Measurements from ENCODE around the gene KRTAP17-1.
"Not testable (repeated sequence)": the region's sequence is repeated elsewhere in the genome, so short reads cannot be mapped to it uniquely, and the experiment has no call there.

KRTAP17-1 gene, protein sequence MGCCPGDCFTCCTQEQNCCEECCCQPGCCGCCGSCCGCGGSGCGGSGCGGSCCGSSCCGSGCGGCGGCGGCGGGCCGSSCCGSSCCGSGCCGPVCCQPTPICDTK

DNA sequence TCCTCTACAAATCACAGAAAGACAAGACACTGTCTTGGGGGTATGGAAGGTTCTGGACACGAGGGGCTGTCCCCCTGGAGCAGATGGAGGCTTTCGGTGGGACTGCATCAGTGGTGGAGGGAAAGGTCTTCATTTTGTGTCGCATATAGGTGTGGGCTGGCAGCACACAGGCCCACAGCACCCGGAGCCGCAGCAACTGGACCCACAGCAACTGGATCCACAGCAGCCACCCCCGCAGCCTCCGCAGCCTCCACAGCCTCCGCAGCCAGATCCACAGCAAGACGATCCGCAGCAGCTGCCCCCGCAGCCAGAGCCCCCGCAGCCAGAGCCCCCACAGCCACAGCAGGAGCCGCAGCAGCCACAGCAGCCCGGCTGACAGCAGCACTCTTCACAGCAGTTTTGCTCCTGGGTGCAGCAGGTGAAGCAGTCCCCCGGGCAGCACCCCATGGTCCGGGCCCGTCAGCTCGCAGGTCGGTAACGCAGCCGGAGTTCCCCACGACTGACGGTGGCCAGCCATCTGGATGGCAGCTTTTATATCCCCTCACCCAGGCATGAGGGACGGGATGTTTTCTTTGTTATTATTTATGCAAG is at the start of gene KRTAP17-1:
KRTAP17-1 (minus strand) TSS at position 507 of the 591 bp plus-strand sequence; CDS start at position 447, 60 bp downstream.
- TF ChIP-seq GATA3 (IDR thresholded peaks at IDR 0.05; ENCODE audit: low read depth, low read length), result no peak
- no peak for TF ChIP-seq GATA2 (IDR thresholded peaks at IDR 0.05; ENCODE audit: low read depth, low read length)

DNA sequence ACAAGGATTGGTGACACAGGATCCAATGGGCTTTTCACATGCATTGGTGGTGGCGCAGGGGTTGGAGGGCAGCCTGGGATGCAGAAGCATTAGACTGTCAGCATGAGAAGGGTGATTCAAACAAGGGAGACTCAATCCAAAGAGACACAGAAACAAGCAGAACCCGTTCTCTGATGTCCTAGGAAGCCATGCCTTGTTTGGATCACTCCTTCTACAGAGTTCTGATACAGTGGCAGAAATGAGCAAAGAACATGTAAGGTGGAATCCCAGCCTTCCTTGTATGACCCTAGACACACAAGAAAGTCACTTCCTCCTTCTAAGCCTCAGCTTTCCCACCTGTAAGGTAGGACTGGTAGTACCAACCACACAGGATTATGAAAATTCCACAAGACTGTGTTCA is 48.4 kb upstream of the KRTAP17-1 start:
- TF ChIP-seq GATA3 (IDR thresholded peaks at IDR 0.05; ENCODE audit: low read depth, low read length) (no peak), GATA2 (IDR thresholded peaks at IDR 0.05; ENCODE audit: low read depth, low read length) (no peak)

DNA sequence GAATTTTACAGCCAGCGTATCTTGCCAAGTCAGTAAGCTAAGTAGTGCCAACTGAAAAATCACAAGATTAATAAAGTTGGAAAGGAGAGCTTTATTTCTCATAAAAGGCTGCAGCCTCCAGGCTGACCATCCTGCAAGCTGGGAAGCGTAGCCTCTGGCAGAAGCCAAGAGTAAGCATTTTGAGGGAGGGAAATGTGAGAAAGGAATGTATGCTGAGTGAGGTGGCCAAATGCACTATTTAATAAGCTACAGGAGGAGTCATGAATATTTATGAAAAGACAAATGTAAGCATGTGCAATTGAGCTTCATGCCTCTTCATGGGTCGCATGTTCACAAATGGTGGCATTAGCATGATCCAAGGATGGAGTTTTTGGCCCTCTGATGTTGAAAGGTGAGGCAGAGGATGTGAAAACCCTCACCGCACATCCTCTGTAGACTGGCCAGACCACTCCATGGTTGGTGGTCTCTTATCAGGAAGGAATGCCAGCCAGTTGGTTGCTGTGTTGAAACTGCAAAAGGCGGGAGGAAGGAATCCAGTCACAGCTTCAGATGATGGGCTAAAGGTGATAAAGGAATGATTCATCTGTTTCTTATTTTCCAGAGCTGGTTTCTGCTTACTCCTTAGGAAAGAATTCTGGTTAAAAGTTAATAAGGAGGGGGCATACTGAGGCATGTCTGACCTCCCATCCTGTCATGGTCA is 44.9 kb upstream of the KRTAP17-1 start:
- no peak for TF ChIP-seq GATA3 (IDR thresholded peaks at IDR 0.05; ENCODE audit: low read depth, low read length)
- no peak for TF ChIP-seq GATA2 (IDR thresholded peaks at IDR 0.05; ENCODE audit: low read depth, low read length)

DNA sequence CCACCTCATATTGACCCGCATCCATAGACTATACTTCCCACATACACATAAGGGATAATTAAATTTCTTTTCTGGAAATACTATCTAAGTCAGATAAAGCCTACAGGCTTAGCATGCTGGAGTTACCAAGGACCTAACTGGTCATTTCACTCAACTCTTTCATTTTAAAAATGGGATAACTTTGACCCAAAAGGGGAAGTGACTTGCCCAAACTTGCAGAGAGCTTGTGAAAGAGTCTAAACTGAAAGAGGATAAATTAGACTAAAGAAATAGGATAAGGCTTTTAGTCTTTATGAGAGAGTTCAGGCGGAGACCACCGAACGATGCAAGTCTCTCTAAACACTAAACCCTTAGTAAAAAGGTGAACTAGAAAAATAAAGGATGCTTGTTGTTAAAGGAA is 39.0 kb upstream of the KRTAP17-1 start:
- no peak for TF ChIP-seq GATA2 (IDR thresholded peaks at IDR 0.05; ENCODE audit: low read depth, low read length)
- no peak for TF ChIP-seq GATA3 (IDR thresholded peaks at IDR 0.05; ENCODE audit: low read depth, low read length)

DNA sequence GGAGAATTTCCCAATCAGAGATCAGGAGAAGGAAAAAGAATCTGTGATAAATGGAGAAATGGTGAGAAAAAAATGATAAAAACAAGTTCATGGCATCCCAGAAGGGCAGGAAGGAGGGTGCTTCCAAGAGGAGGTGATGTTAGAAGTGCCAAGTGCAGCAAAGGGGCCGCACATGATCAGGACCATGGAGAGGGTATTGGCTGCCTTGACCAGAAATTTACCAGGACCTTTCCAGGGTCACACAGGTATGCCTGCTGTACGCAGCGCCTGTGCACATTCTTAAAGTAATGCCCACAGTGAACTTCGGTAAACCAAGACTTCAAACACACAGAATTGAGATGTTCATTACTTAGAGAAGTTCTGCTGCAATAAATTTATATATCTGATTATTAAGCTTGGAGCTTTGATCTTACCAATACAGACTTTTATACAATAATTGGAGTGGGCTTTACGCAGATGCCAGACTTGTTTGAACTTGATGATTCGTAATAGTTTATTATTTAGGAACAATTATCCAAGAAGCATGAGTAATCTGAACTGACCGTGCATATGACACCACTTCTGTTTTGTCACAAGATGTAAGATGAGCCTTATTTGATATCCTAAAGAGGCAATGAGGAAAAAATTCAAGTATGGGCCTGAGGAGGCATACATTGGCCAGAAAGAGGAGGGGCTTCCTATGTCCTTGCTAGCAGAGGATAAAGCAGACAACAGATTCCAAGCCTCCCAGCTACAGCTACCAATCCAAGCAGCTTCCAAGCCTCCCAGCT is 37.3 kb upstream of the KRTAP17-1 start:
- TF ChIP-seq GATA3 (IDR thresholded peaks at IDR 0.05; ENCODE audit: low read depth, low read length), result no peak
- no peak for TF ChIP-seq GATA2 (IDR thresholded peaks at IDR 0.05; ENCODE audit: low read depth, low read length)

DNA sequence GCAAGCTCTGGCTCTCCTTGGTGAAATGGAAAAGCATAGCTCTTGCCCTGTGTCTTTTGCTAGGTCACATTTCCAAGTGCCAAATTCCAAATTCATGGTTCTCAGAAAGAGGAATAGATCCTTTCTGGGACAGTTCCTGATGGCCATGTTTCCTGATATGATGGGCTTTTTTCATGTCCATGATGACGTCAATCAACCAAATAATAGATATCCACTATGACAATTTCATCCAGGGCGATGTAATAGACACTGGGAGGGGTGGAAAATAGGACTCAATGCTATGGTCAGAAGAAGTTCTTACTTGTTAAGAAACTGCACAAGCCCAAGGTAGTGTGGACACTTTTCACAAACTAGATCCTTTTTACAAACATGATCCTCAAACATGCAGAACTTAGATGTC is 35.7 kb upstream of the KRTAP17-1 start:
- TF ChIP-seq GATA3 (IDR thresholded peaks at IDR 0.05; ENCODE audit: low read depth, low read length), result no peak

DNA sequence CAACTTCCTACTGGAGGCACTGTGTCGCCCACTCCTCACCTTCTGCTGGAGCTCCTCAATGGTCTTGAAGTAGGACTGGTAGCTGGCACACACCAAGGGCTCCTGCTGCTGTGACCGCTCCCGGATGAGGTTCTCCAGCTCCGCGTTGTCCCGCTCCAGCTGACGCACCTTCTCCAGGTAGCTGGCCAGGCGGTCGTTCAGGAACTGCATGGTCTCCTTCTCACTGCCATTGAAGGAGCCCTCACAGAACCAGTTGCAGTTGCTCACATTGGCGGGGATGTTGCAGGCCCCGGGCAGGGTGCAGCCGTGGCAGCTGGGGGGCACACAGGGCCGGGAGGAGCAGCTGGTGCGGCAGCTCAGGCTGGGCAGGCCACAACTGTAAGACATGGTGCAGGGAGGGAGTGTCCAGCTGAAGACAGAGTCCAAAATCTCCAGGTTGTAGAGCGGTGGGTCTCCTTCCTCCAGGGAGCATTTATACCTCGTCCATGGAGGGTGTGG is 34.9 kb upstream of the KRTAP17-1 start, which contains the start of gene KRT33A:
KRT33A (minus strand) TSS at position 448 of the 498 bp plus-strand sequence; CDS start at position 387, 61 bp downstream.
- TF ChIP-seq GATA3, GATA2 (IDR thresholded peaks at IDR 0.05; ENCODE audit: low read depth, low read length): not testable (repeated sequence)

DNA sequence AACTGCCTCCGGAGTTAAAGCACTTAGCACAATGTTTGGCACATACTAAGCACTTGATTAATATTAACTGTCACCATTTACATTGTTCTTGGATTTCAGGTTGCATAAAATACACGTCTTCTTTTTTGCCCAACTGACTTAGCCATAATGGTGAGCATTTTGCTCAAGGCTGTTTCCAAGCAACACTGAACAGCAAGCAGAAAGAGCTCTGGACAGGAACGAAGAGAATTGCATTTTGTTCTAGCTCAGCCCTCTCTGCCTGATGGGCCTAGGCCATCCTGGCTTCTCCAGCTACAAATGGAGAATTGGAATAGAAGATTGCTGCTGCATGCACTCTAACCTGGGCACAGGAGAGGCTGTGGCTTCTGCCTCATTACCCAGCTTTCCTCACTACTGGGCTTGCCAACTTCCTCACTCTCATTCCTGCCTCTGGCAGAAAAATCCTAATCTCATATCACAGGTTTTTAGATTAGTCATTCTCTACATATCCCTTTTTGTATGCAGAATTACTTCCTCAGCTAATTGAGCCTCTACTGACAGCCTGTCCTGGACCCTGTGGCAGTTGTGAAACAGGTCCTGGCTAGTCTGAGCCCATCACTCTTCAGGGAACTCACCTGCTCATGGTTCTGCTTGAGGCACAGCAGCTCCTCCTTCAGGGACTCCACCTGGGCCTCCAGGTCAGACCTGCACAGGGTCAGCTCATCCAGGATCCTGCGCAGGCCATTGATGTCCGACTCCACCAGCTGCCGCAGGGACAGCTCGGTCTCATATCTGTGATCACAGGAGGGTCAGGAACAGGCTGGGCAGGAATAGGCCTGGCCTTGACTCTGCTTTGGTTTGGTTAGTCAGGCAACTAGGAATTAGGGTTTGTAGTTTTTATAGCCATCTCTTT is 32.6 kb upstream of the KRTAP17-1 start:
- no peak for TF ChIP-seq GATA2 (IDR thresholded peaks at IDR 0.05; ENCODE audit: low read depth, low read length)
- TF ChIP-seq GATA3 (IDR thresholded peaks at IDR 0.05; ENCODE audit: low read depth, low read length), result no peak

DNA sequence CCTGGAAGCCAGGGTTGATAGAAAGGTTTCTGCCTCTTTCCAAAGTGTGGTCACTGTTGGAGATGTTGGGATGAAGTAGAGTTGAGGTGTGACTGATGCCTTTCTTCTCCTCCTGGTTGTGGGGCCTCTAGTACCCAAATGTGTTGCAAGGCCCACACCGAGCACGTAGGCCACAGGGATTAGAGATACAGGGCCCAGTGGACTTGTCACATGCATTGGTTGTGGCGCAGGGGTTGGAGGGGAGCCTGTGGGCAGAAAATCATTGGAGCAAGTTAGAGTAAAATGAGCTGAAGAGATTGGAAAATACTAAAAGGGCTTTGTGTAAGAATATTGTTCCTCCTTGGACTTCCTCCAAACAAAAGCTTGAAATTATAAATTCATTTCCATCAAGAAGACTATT is 30.5 kb upstream of the KRTAP17-1 start:
- TF ChIP-seq GATA2 (IDR thresholded peaks at IDR 0.05; ENCODE audit: low read depth, low read length), result no peak
- no peak for TF ChIP-seq GATA3 (IDR thresholded peaks at IDR 0.05; ENCODE audit: low read depth, low read length)

DNA sequence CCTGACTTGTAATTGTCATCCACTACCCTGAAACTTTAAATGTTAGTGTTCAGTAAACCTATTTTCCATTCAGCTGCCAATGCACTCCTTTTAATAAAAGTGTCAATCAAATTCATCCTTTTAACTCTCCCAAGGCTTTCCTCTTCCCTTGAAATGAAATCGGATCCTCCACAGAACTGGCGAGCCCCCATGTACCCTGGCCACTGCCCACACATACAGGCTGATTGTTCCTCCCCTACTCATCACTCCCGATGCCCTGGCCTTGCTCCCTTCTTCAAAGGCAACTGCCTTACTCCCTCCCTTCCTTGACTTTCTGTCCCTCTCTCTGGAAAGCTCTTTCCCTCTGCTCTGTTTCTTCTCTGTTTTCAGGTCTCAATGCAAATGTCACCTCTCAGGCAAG is 27.5 kb upstream of the KRTAP17-1 start:
- no peak for TF ChIP-seq GATA3 (IDR thresholded peaks at IDR 0.05; ENCODE audit: low read depth, low read length)
- TF ChIP-seq GATA2 (IDR thresholded peaks at IDR 0.05; ENCODE audit: low read depth, low read length), result no peak

DNA sequence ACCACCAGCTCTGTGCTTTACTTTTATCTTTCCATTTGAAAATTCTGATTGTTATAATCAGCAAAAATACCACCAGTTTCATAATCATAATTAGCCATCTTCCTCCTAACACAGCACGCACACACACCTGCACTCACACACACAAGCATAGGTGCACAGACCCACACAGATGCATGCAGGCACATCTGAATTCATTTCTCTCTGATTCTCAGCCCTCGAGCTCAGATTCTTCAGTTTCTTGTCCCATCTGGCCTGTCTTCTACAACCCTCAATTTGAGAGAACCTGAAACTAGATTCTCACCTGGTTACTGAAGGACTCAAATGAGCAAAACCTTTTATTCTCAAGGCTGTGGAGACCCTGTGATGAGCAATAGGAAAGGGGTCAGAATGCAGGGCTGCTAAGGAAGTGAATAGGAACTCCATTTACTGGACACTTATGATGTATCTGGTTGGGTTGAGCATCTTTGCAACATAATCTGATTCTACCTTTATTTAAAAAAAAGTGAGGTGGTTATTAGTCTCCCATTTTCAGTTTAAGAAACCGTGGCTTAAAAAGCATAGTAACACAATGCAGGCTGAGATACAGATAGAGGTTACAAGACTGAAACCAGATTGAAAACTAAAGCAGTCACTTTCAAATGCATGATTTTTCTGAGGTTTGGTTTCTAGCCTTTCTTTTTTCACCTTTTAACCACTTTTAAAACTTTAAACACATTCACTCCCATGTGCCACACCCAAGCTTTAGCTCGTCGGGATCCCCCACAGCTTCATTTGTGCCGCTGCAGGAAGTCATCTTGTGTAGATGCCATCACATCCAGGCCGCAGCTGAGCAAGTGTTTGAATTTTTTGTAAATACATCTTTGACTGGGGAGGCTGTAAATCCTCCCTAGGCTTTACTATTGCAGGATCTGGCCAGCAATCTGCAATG is 25.7 kb upstream of the KRTAP17-1 start:
- TF ChIP-seq GATA3 (IDR thresholded peaks at IDR 0.05; ENCODE audit: low read depth, low read length) (no peak), GATA2 (IDR thresholded peaks at IDR 0.05; ENCODE audit: low read depth, low read length) (no peak)

DNA sequence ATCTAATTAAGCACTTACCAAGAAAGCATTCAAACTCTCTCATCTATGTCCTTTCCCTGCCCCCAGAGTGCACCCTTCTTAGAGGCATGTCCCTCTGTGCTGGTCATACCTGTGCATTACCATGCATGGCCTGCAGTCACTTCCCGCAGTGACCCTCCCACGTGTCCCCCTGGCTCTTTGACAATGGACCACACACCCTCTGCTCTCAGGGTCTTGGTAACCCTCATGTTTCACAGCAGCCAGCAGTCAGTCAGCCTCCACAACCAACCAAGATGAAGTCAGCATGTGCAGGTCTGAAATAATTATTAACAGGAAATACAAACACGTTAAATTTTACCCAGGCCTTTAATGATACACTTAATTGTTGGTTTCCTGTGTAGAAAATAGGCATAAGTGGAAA is 25.0 kb upstream of the KRTAP17-1 start:
- TF ChIP-seq GATA3 (IDR thresholded peaks at IDR 0.05; ENCODE audit: low read depth, low read length), result no peak
- TF ChIP-seq GATA2 (IDR thresholded peaks at IDR 0.05; ENCODE audit: low read depth, low read length), result no peak

All from SH-SY5Y (cell line).